Measurements from ENCODE around the gene RGS6.

Gene RGS6

GRCh38 chr14:72503271-72503670 lies 571.0 kb downstream of the RGS6 start:
- no peak overlapping the region for H2BK12ac ChIP-seq (ENCODE audit: low read length in 2 of 2)
- H2AK5ac ChIP-seq (ENCODE audit: low read length, severe bottlenecking): no peak overlapping the region
- no peak for DNase-seq
- H3K9me3 ChIP-seq (ENCODE audit: control insufficient read depth, low read length): no peaks in the 10 kb centered on the region
- H4K91ac ChIP-seq (ENCODE audit: low read length): no peak overlapping the region
- H3K23ac ChIP-seq (ENCODE audit: low read length in 2 of 2): no peak overlapping the region
- no peak overlapping the region for H3K18ac ChIP-seq (ENCODE audit: low read depth in 1 of 2, low read length in 2 of 2)
- no CpG with 5 or more reads among the region's 1 CpG for WGBS
- no peak overlapping the region for H2BK120ac ChIP-seq (ENCODE audit: low read depth, low read length)
- no peak overlapping the region for H3K14ac ChIP-seq (ENCODE audit: low read length in 2 of 2)
- H2AFZ ChIP-seq (ENCODE audit: low read depth, low read length): no peak overlapping the region
- H4K8ac ChIP-seq (ENCODE audit: low read length): no peak overlapping the region
- H2BK15ac ChIP-seq (ENCODE audit: low read depth, poor library complexity, severe bottlenecking): no peak overlapping the region
- H2BK5ac ChIP-seq (ENCODE audit: low read depth, low read length, poor library complexity, severe bottlenecking): no peak overlapping the region
- H3K4ac ChIP-seq (ENCODE audit: low read depth in 1 of 2, low read length in 2 of 2): no peak overlapping the region
- H3K9ac ChIP-seq (ENCODE audit: low read length): no peak overlapping the region
- no peaks in the 10 kb centered on the region for H3K36me3 ChIP-seq (ENCODE audit: control insufficient read depth in 1 of 2, insufficient read depth in 2 of 2, low read depth in 1 of 2, low read length in 2 of 2)
- H3K79me1 ChIP-seq (replicated peaks; ENCODE audit: low read length, poor library complexity, severe bottlenecking): no peaks in the 10 kb centered on the region
- no peak overlapping the region for H3K4me3 ChIP-seq (ENCODE audit: insufficient read depth in 1 of 2, low read depth in 1 of 2, low read length in 2 of 2)
- H3K4me1 ChIP-seq (ENCODE audit: control insufficient read depth, insufficient read depth, low read depth, low read length): peaks cover 2% of the 10 kb centered on the region
- H3K4me2 ChIP-seq (ENCODE audit: low read length, poor library complexity, severe bottlenecking): no peak overlapping the region
- peaks cover 6 to 22% of the 10 kb centered on the region in 2 experiments for H3K27me3 ChIP-seq (ENCODE audit: control insufficient read depth in 1 of 2, insufficient read depth in 1 of 2, low read length in 2 of 2)
- no peak overlapping the region for H3K27ac ChIP-seq (ENCODE audit: low read length, poor library complexity, severe bottlenecking)

GRCh38 chr14:72503696-72504368 lies 571.6 kb downstream of the RGS6 start:
- 80% methylated on average over 2 of the region's 2 CpGs for WGBS
- H4K91ac ChIP-seq (ENCODE audit: low read length): no peak overlapping the region

GRCh38 chr14:72510566-72510965 lies 578.3 kb downstream of the RGS6 start:
- Histone ChIP-seq H3K14ac (ENCODE audit: low read length in 2 of 2) (no peak overlapping the region), H3K18ac (ENCODE audit: low read depth in 1 of 2, low read length in 2 of 2) (no peak overlapping the region), H3K36me3 (ENCODE audit: control insufficient read depth in 1 of 2, insufficient read depth in 2 of 2, low read depth in 1 of 2, low read length in 2 of 2) (no peaks in the 10 kb centered on the region), H2BK120ac (ENCODE audit: low read depth, low read length) (no peak overlapping the region), H3K27me3 (ENCODE audit: control insufficient read depth in 1 of 2, insufficient read depth in 1 of 2, low read length in 2 of 2) (peaks cover 20 to 39% of the 10 kb centered on the region in 2 experiments), H3K4me1 (ENCODE audit: control insufficient read depth, insufficient read depth, low read depth, low read length) (peaks cover 16% of the 10 kb centered on the region), H2BK5ac (ENCODE audit: low read depth, low read length, poor library complexity, severe bottlenecking) (no peak overlapping the region), H2BK12ac (ENCODE audit: low read length in 2 of 2) (no peak overlapping the region), H3K4me2 (ENCODE audit: low read length, poor library complexity, severe bottlenecking) (no peak overlapping the region), H3K27ac (ENCODE audit: low read length, poor library complexity, severe bottlenecking) (no peak overlapping the region), H3K4me3 (ENCODE audit: insufficient read depth in 1 of 2, low read depth in 1 of 2, low read length in 2 of 2) (no peak overlapping the region), H3K9me3 (ENCODE audit: control insufficient read depth, low read length) (no peaks in the 10 kb centered on the region), H3K23ac (ENCODE audit: low read length in 2 of 2) (no peak overlapping the region), H4K91ac (ENCODE audit: low read length) (no peak overlapping the region), H2AFZ (ENCODE audit: low read depth, low read length) (no peak overlapping the region), H3K4ac (ENCODE audit: low read depth in 1 of 2, low read length in 2 of 2) (no peak overlapping the region), H3K79me1 (replicated peaks; ENCODE audit: low read length, poor library complexity, severe bottlenecking) (no peaks in the 10 kb centered on the region), H3K9ac (ENCODE audit: low read length) (no peak overlapping the region), H2BK15ac (ENCODE audit: low read depth, poor library complexity, severe bottlenecking) (no peak overlapping the region), H4K8ac (ENCODE audit: low read length) (no peak overlapping the region), H2AK5ac (ENCODE audit: low read length, severe bottlenecking) (no peak overlapping the region)
- 89% methylated on average over 4 of the region's 4 CpGs for WGBS
- no peak for DNase-seq

More at GRCh38 chr14:72503696-72504368, 571.6 kb downstream of the RGS6 start:
- no peak overlapping the region for H2BK15ac ChIP-seq (ENCODE audit: low read depth, poor library complexity, severe bottlenecking)
- no peak overlapping the region for H3K18ac ChIP-seq (ENCODE audit: low read depth in 1 of 2, low read length in 2 of 2)
- no peak overlapping the region for H4K8ac ChIP-seq (ENCODE audit: low read length)
- peaks cover 2% of the 10 kb centered on the region for H3K4me1 ChIP-seq (ENCODE audit: control insufficient read depth, insufficient read depth, low read depth, low read length)
- no peak overlapping the region for H2BK12ac ChIP-seq (ENCODE audit: low read length in 2 of 2)
- H3K27me3 ChIP-seq (ENCODE audit: control insufficient read depth in 1 of 2, insufficient read depth in 1 of 2, low read length in 2 of 2): peaks cover 3 to 22% of the 10 kb centered on the region in 2 experiments
- no peak overlapping the region for H3K9ac ChIP-seq (ENCODE audit: low read length)
- no peak overlapping the region for H3K4me2 ChIP-seq (ENCODE audit: low read length, poor library complexity, severe bottlenecking)
- H3K36me3 ChIP-seq (ENCODE audit: control insufficient read depth in 1 of 2, insufficient read depth in 2 of 2, low read depth in 1 of 2, low read length in 2 of 2): no peaks in the 10 kb centered on the region
- H3K4ac ChIP-seq (ENCODE audit: low read depth in 1 of 2, low read length in 2 of 2): no peak overlapping the region
- no peaks in the 10 kb centered on the region for H3K9me3 ChIP-seq (ENCODE audit: control insufficient read depth, low read length)
- no peak overlapping the region for H2AFZ ChIP-seq (ENCODE audit: low read depth, low read length)
- no peak for DNase-seq
- H3K23ac ChIP-seq (ENCODE audit: low read length in 2 of 2): no peak overlapping the region
- H3K4me3 ChIP-seq (ENCODE audit: insufficient read depth in 1 of 2, low read depth in 1 of 2, low read length in 2 of 2): no peak overlapping the region
- no peaks in the 10 kb centered on the region for H3K79me1 ChIP-seq (replicated peaks; ENCODE audit: low read length, poor library complexity, severe bottlenecking)
- H3K14ac ChIP-seq (ENCODE audit: low read length in 2 of 2): no peak overlapping the region
- H2BK120ac ChIP-seq (ENCODE audit: low read depth, low read length): no peak overlapping the region
- H2BK5ac ChIP-seq (ENCODE audit: low read depth, low read length, poor library complexity, severe bottlenecking): no peak overlapping the region
- H2AK5ac ChIP-seq (ENCODE audit: low read length, severe bottlenecking): no peak overlapping the region
- no peak overlapping the region for H3K27ac ChIP-seq (ENCODE audit: low read length, poor library complexity, severe bottlenecking)

- Histone ChIP-seq H2BK5ac (ENCODE audit: low read depth, low read length, poor library complexity, severe bottlenecking) (no peak overlapping the region), H3K79me1 (replicated peaks; ENCODE audit: low read length, poor library complexity, severe bottlenecking) (no peaks in the 10 kb centered on the region), H3K27ac (ENCODE audit: low read length, poor library complexity, severe bottlenecking) (no peak overlapping the region), H2BK15ac (ENCODE audit: low read depth, poor library complexity, severe bottlenecking) (no peak overlapping the region), H4K8ac (ENCODE audit: low read length) (no peak overlapping the region), H3K9ac (ENCODE audit: low read length) (no peak overlapping the region), H3K4me3 (ENCODE audit: insufficient read depth in 1 of 2, low read depth in 1 of 2, low read length in 2 of 2) (no peak overlapping the region), H3K4ac (ENCODE audit: low read depth in 1 of 2, low read length in 2 of 2) (no peak overlapping the region), H2AK5ac (ENCODE audit: low read length, severe bottlenecking) (no peak overlapping the region), H3K4me1 (ENCODE audit: control insufficient read depth, insufficient read depth, low read depth, low read length) (peaks cover 29% of the 10 kb centered on the region), H3K9me3 (ENCODE audit: control insufficient read depth, low read length) (no peaks in the 10 kb centered on the region), H3K27me3 (ENCODE audit: control insufficient read depth in 1 of 2, insufficient read depth in 1 of 2, low read length in 2 of 2) (peaks cover 20 to 33% of the 10 kb centered on the region in 2 experiments), H3K18ac (ENCODE audit: low read depth in 1 of 2, low read length in 2 of 2) (no peak overlapping the region), H2BK12ac (ENCODE audit: low read length in 2 of 2) (no peak overlapping the region), H2BK120ac (ENCODE audit: low read depth, low read length) (no peak overlapping the region), H3K23ac (ENCODE audit: low read length in 2 of 2) (no peak overlapping the region), H3K14ac (ENCODE audit: low read length in 2 of 2) (no peak overlapping the region), H2AFZ (ENCODE audit: low read depth, low read length) (no peak overlapping the region), H4K91ac (ENCODE audit: low read length) (no peak overlapping the region), H3K4me2 (ENCODE audit: low read length, poor library complexity, severe bottlenecking) (no peak overlapping the region), H3K36me3 (ENCODE audit: control insufficient read depth in 1 of 2, insufficient read depth in 2 of 2, low read depth in 1 of 2, low read length in 2 of 2) (no peaks in the 10 kb centered on the region)
- 82% methylated on average over 2 of the region's 2 CpGs for WGBS
- no peak for DNase-seq
These were observed 580.1 kb downstream of the RGS6 start for GRCh38 chr14:72512281-72512680.
